Fibroblast of villous mesenchyme (primary cell): ENCODE results near the gene FAM78A. TPM values are rescaled to one million over a fixed set of nuclear protein-coding genes. Genes with fewer than 3 reads are reported as not detected.

Experiments used
- DNase-seq: peaks from one replicate; pipeline ENCODE4 v3.0.0-alpha.2; 2010; ENCODE audit warnings: low read depth
- H3K4me3 ChIP-seq: 2 replicates; pipeline ENCODE4 v1.5.1; 2011; ENCODE audit warnings: low read depth, mild to moderate bottlenecking, low read length
- total RNA-seq: library from RNA; depleted of rRNA; stranded (reverse); fragments of >200 nt; gene quantifications from 2 replicates; pipeline ENCODE4 v1.2.3, GENCODE V29; 2012
- TF ChIP-seq, protein P1 (sequence below): IDR thresholded peaks from 2 replicates; pipeline ENCODE4 v1.5.1; 2012; ENCODE audit warnings: low read depth, mild to moderate bottlenecking, low read length; ENCODE audit not compliant: insufficient read depth

FAM78A gene
- total RNA-seq, 1 donor, result 0.43 TPM

DNA sequence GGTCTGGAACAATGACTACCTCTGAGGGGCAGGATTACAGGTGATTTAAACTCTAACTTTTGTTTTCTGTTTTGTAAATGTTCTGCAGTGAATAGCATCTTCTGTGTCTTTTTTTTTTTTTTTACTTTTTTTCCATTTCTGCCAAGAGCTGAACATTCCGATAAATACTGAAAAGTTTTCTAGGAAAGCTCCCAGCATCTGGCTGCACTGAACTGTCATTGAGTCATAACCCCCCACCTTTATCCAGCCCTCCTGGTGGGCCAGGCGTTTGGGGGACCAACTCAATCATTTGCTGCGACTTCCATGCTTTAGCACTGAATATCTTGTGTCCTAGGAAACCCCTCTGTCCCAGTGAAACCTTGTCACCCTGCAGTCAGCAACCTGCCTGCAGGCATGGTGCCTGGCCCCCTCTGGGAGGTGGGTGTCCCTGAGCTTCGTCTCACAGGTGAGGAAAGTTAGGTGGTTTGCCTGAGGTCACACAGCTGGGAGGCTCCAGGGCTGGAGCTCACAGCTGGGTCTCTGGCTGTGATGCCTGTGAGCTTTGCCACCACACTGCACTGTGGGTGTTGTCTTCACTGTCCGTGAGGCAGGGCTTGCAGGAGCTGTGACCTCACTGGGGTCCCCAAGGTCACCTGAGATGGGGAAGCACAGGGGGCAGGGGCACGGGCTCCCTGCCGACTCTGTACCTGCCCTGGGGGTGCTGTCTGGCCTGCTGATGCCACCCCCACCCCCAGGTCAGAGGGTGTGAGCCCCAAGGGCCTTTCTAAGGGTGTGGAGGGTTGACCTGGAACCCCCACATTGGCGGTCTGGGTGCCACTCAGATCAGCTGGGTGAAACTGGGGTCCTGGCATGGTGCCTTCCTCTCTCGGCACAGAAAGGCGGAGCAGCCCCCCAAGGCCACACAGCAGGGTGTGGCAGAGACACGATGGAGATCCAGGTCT is 27.3 kb upstream of the FAM78A start:
- DNase-seq, result no peak
- TF ChIP-seq, protein P1, sequence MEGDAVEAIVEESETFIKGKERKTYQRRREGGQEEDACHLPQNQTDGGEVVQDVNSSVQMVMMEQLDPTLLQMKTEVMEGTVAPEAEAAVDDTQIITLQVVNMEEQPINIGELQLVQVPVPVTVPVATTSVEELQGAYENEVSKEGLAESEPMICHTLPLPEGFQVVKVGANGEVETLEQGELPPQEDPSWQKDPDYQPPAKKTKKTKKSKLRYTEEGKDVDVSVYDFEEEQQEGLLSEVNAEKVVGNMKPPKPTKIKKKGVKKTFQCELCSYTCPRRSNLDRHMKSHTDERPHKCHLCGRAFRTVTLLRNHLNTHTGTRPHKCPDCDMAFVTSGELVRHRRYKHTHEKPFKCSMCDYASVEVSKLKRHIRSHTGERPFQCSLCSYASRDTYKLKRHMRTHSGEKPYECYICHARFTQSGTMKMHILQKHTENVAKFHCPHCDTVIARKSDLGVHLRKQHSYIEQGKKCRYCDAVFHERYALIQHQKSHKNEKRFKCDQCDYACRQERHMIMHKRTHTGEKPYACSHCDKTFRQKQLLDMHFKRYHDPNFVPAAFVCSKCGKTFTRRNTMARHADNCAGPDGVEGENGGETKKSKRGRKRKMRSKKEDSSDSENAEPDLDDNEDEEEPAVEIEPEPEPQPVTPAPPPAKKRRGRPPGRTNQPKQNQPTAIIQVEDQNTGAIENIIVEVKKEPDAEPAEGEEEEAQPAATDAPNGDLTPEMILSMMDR, result no peak
- no peak overlapping the region for H3K4me3 ChIP-seq

DNA sequence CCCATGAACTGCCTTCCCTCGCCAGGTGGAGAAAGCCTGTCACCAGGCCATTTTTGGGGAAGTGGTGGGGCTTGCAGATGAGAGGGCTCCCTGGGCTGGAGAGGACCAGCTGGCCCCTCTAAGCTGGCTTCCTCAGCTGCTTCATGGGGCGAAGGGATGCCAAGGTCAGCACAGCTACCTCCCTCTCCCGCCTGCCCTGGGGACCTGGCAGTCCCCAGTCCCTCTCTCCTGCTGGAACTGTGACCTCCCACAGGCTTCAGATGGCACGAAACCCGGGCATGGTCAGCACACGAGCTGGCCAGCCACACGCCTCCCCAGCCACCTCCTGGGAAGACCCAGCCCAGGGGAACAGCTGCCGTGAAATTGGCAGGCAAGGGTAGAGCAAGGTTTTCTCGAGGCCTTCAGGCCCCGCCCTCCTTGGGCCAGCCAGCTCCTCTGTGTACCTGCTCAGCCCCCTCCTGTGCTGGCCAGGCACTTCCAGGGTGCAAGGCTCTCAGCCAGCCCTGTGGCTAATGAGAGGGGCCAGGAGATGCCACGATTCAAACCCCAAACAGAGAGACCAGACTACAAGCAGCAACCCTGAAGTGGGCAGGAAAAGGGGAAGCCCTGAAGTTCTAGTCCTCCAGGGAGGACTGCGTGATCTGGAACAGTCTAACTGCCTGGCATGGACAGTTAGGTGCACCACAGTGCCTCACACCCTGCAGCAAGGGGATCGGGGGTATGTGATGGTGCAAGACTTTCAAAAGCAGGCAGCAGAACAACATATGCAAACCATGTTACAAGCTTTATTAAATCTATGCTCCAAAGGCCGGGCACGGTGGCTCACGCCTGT is 26.1 kb upstream of the FAM78A start:
- H3K4me3 ChIP-seq, result no peak overlapping the region
- no peak for DNase-seq
- TF ChIP-seq, protein P1, result no peak

DNA sequence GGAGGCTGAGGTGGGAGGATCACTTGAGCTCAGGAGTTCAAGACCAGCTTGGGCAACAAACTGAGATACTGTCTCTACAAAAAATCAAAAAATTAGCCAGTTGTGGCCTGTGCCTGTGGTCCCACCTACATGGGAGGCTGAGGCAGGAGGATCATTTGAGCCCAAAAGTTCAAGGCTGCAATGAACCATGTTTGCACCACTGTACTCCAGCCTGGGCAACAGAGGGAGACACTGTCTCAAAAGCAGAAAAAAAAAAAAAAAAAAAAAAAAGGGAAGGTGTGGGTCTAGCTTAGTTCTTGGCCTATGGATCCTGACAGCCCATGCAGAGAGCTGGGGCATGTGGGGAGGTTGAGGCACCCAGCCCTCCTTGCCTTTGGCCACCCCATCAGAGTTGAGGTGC is 24.1 kb upstream of the FAM78A start:
- TF ChIP-seq, protein P1, result no peak
- no peak overlapping the region for H3K4me3 ChIP-seq
- DNase-seq, result no peak

DNA sequence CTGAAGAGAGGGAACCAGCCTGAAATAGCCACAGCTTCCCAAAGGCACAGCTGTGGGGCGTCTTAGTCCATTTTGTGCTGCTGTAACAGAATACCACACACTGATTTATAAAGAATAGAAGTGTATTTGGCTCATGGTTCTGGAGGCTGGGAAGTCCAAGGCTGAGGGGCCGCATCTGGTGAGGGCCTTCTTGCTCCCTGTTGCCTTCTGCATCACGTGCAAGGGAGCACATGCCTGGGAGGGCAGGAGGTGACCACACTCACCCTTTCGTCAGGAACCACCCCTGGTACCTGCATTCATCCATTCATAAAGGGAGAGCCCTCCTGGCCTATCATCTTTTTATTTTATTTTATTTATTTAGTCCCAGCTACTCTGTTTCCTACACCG is 23.6 kb upstream of the FAM78A start:
- TF ChIP-seq, protein P1, result no peak
- no peak overlapping the region for H3K4me3 ChIP-seq
- DNase-seq, result no peak

DNA sequence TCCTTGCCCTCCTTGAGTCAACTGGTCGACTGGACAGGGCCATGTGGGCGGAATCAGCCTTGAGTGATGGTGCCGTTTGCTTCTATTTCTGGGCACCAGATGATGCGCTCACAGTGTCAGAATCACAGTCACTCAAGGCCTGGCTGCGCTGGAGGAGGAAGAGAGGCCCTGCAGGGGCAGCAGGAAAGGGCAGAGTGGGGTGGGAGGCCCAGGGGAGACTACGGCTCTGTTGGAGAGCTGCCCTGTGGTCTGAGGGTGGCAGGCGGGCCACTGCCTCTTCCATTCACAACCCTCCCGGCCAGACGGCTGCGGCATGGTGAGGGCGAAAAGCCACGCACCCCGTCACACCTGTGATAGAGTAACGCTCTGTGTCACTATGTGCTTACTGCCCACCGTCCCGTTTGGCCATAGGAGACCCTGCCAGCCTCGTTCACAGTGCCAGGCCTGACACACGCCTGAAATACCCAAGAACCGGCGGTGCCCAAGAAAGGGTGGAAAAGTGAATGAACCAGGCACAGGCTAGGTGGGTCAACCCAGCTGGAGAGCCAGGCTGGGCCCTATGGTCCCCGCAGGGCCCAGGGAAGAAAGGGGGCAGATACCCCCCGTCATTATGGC is 23.1 kb upstream of the FAM78A start:
- TF ChIP-seq, protein P1, result no peak
- no peak for DNase-seq
- H3K4me3 ChIP-seq, result no peak overlapping the region

DNA sequence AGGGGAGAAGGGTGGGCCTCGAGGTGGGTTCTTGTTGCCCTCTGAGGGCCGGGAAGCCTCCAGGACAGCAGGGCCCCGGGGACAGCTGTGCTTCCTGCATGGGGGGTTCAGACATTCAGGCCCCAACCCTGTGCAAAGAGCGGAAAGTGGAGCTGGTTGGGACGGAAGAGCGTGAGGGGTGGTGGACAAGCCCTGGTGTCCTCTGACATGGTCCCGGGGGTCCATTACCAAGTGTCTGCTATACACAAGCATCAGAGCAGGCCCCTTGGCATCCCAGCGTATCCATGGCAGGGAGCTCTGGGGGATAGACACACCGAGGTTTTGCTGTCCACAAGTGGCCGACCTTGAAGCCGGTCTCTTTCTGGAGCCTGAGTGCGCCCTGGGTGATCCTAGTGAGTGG is 22.5 kb upstream of the FAM78A start:
- TF ChIP-seq, protein P1, result no peak
- no peak overlapping the region for H3K4me3 ChIP-seq
- no peak for DNase-seq
